ENCODE measurements around the gene ORAI3.

DNA sequence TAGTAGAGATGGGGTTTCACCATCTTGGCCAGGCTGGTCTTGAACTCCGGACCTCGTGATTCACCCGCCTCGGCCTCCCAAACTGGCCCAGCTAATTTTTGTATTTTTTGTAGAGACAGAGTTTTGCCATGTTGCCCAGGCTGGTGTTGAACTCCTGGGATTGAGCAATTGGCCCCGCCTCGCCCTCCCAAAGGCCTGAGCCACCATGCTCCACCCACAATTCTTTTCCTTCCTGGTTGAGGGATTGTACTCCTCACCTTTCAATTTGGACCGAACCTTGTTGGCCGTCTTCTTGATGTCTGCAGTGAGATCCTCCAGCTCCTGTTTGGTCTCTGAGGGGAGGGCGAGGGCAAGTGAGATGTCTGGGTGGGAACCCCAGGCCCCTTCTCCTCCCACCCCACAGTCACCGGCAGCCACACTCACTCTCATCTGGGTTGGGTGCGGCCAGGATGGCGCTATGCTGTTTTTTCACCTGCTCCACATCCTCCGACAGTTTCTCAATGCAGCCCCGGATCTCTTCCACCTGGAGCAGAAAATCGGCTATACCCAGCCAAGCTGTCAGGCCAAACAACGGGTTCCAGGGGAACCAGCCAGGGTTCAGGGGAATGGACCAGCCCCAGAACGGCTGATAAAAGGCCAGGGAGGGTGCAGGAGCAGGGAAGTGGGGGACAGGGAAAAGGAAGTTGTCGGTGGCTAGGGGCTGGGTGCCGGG, 52.0 kb downstream of the ORAI3 start:
- TF ChIP-seq CTCF (IDR thresholded peaks at IDR 0.05) = no peak
- TF ChIP-seq EP300 (IDR thresholded peaks at IDR 0.05) = no peak
